ENCODE results near the gene TM9SF4.

DNA sequence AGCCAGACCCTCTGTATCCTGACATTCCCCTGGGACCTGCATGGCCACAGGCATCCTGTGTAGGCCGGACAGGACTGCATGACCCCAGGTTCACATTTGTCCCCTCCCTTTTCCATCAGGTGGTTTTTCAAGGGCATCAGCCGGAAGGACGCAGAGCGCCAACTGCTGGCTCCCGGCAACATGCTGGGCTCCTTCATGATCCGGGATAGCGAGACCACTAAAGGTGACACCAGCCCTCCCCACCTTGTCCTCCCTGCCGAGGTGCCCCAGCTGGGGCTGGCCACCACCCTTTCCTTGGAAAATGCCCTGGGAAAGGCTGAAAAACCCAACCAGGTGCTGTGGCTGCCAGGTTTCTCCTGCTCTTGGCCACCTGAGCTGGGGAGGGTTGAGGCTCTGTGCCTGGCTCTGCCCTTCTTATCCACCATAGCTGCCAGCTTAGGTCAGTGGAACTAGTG, 29.8 kb upstream of the TM9SF4 start:
- no peak for TF ChIP-seq EZH2 (IDR thresholded peaks at IDR 0.05; ENCODE audit: low read depth)
- TF ChIP-seq, protein P1, sequence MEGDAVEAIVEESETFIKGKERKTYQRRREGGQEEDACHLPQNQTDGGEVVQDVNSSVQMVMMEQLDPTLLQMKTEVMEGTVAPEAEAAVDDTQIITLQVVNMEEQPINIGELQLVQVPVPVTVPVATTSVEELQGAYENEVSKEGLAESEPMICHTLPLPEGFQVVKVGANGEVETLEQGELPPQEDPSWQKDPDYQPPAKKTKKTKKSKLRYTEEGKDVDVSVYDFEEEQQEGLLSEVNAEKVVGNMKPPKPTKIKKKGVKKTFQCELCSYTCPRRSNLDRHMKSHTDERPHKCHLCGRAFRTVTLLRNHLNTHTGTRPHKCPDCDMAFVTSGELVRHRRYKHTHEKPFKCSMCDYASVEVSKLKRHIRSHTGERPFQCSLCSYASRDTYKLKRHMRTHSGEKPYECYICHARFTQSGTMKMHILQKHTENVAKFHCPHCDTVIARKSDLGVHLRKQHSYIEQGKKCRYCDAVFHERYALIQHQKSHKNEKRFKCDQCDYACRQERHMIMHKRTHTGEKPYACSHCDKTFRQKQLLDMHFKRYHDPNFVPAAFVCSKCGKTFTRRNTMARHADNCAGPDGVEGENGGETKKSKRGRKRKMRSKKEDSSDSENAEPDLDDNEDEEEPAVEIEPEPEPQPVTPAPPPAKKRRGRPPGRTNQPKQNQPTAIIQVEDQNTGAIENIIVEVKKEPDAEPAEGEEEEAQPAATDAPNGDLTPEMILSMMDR (conservative IDR thresholded peaks at IDR 0.05) = no peak
